Cortex of kidney (tissue), 1 donor: ENCODE results near the gene FBLN1.

Experiments
- DNase-seq: peaks from one replicate; lab custom pipeline; 2025; lab: John Stamatoyannopoulos, UW

The FBLN1 gene

GRCh38 chr22:45504373-45505341 lies 2.0 kb downstream of the FBLN1 start:
- DNase-seq, result no peak

- no peak for DNase-seq
These were observed 3.5 kb downstream of the FBLN1 start for GRCh38 chr22:45505991-45506747.

GRCh38 chr22:45506816-45507360 lies 4.2 kb downstream of the FBLN1 start:
- no peak for DNase-seq

GRCh38 chr22:45507798-45508197 lies 5.1 kb downstream of the FBLN1 start:
- no peak for DNase-seq

GRCh38 chr22:45508814-45509213 lies 6.1 kb downstream of the FBLN1 start:
- DNase-seq, result no peak

- DNase-seq, result no peak
These were observed 7.9 kb downstream of the FBLN1 start for GRCh38 chr22:45510376-45511232.

- no peak for DNase-seq
These were observed 9.2 kb downstream of the FBLN1 start for GRCh38 chr22:45511847-45512261.

- no peak for DNase-seq
These were observed 9.7 kb downstream of the FBLN1 start for GRCh38 chr22:45512363-45512762.

- DNase-seq, result no peak
These were observed 13.0 kb downstream of the FBLN1 start for GRCh38 chr22:45515676-45516075.

GRCh38 chr22:45516163-45516562 lies 13.5 kb downstream of the FBLN1 start:
- no peak for DNase-seq

GRCh38 chr22:45516923-45517675 lies 14.4 kb downstream of the FBLN1 start:
- DNase-seq, result no peak

- DNase-seq, result no peak
These were observed 15.5 kb downstream of the FBLN1 start for GRCh38 chr22:45518136-45518535.

GRCh38 chr22:45518580-45518991 lies 15.9 kb downstream of the FBLN1 start:
- DNase-seq, result no peak

GRCh38 chr22:45521178-45521577 lies 18.5 kb downstream of the FBLN1 start:
- DNase-seq, result no peak

- DNase-seq, result no peak
These were observed 19.8 kb downstream of the FBLN1 start for GRCh38 chr22:45522462-45522861.

GRCh38 chr22:45524157-45524556 lies 21.5 kb downstream of the FBLN1 start:
- no peak for DNase-seq

GRCh38 chr22:45524966-45525365 lies 22.3 kb downstream of the FBLN1 start:
- no peak for DNase-seq

GRCh38 chr22:45525480-45525879 lies 22.8 kb downstream of the FBLN1 start:
- no peak for DNase-seq

GRCh38 chr22:45526281-45526680 lies 23.6 kb downstream of the FBLN1 start:
- no peak for DNase-seq

GRCh38 chr22:45526768-45527360 lies 24.2 kb downstream of the FBLN1 start:
- no peak for DNase-seq

- no peak for DNase-seq
These were observed 24.8 kb downstream of the FBLN1 start for GRCh38 chr22:45527456-45527855.
